OCI-LY7 (cell line): Measurements from ENCODE around the gene ATF7.

Source experiments
- CTCF ChIP-seq: fragments of 200-600 bp; sonication (generic); conservative IDR thresholded peaks from 2 replicates; pipeline ENCODE4 v1.5.1; 2014; ENCODE audit warnings: mild to moderate bottlenecking, antibody characterized with exemption, low read length, moderate library complexity, mixed read lengths
- EZH2phosphoT487 ChIP-seq: fragments of 200-600 bp; sonication (generic); IDR thresholded peaks from 2 replicates; pipeline ENCODE4 v1.6.1; 2018; ENCODE audit warnings: low read depth, borderline replicate concordance, mild to moderate bottlenecking, mixed run types, antibody characterized with exemption, low read length, moderate library complexity, mixed read lengths

GRCh38 chr12:53660041-53660440, 33.9 kb upstream of the ATF7 start:
- TF ChIP-seq CTCF, result no peak
- no peak for TF ChIP-seq EZH2phosphoT487
